Islet of Langerhans (tissue), 1 donor: Measurements from ENCODE around the gene DDX47.
"Not testable (repeated sequence)": the region's sequence is repeated elsewhere in the genome, so short reads cannot be mapped to it uniquely, and the experiment has no call there.

Experiments used
- FAIRE-seq: peaks from one replicate; lab custom pipeline; 2011; peaks lifted over from hg19 to GRCh38; lab: Jason Lieb, UNC

DDX47 gene

DNA sequence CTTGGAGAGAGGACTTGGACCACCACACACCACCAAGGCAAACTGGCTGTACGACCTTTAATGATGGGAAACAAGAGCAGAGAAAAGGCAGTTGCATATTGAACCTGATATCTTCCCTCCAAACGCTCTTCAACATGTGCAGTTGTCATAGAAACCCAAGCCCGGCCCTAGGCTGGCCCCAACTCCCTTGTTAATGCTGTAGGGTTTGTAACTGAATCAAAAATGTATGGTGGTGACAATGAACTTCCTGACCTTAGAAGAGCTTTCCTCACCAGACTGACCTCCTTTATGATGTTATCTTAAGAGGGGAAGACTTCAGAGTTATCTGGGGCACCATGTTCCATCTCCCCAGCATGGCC is 15.4 kb upstream of the DDX47 start:
- no peak for FAIRE-seq

DNA sequence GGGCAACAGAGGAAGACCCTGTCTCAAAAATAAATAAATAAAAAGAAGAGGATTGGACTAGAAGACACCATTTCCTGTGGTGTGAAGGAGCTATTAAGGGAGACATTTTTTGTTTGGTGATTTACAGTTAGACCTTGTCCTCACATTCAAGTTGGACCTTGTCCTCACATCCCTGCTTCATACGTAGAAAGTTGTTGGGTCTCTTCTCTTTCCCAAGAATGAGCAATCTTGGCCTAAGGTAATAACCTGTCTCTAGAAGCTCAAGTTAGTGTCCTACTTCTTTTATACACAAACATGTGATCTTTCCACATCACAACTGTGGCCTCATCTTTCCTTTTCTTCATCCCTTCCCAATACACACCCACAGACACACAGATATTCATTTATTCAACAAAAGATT is 14.7 kb upstream of the DDX47 start:
- no peak for FAIRE-seq

DNA sequence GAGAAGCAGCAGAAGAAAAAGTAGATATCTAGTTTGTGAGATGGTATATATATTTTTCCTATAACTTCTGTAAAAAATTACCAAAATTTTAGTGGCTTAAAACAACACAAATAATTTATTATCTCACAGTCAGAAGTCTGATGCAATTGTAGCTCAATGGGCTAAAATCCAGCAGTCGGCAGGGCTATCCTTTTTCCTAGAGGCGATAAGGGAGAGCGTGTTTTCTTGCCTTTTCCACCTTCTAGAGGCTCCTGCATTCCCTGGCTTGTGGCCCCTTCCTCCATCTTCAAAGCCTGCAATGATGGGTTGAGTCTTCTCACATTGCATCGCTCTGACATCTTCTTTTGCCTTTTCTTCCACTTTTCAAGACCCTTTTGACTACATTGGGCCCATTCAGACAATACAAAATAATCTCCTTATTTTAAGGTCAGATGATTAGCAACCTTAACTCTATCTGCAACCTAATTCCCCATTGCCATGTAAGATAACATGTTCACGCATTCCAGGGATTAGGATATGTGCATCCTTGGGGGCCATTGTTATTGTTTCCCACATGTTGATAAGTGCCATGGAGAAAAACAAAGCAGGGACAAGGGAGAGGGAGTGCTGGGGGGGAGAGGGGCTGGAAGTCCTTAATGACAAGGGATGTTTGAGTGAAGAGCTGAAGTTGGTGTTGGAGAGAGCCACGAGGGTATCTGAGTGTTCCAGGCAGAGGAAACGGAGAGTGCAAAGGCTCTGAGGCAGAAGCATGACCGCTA is 13.8 kb upstream of the DDX47 start:
- no peak for FAIRE-seq

DNA sequence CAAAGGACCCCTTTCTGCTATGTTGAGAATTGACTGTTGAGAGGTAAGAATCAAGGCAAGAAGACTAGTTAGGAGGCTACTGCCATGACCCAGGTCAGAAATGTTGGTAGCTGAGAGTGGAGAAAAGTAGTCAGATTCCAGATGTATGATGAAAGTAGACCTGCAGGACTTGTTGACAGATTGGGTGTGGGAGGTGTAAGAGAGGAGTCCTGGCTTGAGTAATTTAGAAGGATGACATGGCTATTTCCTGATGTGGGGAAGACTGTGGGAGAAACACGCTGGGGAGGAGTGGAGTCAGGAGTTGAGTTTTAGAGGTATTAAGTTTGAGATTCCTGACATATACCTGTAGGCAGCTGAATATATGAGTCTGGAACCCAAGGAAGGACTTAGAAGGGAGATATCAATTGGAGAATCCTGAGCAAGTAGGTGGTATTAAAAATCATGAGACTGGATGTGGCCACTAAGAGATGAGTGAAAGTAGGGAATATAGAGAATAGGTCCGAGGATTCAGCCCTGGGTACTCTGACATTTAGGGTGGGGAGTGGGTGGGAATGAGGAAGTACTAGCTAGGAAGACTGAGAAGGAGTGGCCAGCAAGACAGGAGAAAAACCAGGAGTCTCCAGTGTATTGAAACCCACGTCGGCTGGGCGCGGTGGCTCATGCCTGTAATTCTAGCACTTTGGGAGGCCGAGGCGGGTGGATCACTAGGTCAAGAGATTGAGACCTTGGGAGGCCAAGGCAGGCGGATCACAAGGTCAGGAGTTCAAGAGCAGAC is 12.6 kb upstream of the DDX47 start:
- no peak for FAIRE-seq

DNA sequence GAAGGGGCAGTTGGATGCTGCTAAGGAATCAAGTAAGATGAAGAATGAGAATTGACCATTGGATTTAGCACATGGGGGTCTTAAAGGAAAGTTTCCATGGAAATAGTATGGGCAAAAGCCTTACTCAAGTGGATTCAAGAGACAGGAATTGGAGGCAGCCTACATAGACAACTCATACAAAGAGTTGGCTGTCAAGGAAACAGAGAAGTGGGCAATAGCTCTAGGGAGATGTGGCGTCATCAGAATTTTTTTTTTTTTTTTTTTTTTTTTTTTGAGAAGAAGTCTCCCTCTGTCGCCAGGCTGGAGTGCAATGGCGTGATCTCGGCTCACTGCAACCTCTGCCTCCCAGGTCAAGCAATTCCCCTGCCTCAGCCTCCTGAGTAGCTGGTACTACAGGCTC is 11.5 kb upstream of the DDX47 start:
- FAIRE-seq = not testable (repeated sequence)

DNA sequence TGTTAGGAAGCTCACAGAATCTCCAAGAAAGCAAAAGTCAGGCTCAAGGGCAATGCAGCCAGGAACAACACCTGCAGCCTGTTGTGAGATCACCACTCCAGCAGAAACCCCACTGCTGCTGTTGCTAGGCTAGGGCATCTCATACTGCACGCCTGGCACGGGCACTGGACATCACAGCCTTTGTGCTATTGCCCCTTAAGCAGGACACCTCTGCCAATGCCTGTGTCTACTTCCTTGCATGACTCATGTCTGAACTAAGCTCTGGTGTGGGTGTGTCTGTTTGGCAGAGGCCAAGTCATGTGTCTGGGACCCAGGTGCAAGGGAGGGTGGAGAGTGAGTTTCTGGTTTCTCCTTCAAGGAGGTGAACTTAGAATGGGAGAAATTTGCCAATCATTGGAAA is 10.0 kb upstream of the DDX47 start:
- FAIRE-seq = peak; percentile 9

DNA sequence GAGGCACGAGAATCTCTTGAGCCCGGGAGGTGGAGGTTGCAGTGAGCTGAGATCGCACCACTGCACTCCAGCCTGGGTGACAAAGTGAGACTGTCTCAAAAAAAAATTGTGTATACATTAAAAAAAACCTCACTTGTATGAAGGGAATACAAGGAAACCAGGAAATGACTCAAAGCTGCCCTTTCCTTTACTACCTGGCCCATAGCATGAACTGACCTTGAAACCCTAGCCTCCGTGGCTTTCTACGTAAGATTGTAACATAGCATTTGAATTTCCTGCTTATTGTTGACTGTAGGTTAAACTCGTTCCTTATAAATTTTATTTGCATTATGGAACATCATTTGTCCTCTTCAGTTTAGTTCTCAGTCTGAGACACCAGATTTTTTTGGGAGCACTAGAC is 9.1 kb upstream of the DDX47 start:
- no peak for FAIRE-seq

DNA sequence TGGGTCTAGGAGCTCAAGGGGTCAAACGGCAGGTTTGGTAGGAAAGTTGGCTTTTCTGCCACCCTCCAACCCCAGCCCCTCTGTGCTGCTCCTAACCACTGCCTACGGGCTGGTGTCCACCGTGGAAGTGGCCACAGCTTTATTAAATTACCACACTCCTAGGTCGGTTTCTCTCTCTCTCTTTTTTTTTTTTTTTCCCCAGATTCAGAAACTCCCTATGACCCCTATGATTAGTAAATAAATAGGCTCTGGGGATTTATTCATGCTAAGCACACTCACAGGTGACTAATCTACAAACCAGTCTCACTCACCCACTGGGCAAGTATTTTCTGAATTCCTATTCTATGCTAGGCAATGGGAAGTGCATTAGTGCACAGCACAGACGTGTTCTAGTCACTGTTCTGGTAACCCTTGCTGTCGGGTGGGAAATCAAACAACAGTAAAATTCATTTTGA is 8.7 kb upstream of the DDX47 start:
- FAIRE-seq = no peak

DNA sequence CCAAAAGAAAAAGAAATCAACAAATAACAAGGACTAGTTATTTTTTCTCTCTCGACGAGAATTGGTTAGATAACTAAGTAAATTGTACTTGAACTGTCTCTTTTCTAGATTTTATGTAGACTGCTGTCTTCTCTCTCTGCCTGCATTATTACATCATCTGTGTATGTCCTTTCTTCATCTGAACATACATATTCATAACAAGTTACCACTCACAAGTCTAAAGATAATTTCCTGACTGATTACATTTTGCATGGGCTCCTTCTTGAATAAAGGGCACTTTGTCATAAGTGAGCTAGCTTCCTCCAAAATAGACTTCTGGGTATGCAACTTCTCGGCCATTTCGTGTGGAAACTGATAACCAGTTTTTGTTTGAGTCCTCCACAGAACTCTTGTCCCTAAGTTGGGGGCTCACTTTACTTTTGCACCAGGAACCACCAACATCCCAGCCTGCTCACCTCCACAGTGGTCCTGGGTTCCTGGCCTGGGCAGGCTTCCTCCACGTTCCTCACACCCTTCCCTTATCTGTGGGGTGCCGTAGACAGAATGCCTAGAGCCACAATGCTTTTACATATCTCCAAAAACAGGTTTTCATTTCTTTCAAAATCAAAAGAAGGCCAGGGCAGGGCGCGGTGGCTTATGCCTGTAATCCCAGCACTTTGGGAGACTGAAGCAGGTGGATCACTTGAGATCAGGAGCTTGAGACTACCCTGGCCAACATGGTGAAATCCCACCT is 6.2 kb upstream of the DDX47 start:
- no peak for FAIRE-seq

DNA sequence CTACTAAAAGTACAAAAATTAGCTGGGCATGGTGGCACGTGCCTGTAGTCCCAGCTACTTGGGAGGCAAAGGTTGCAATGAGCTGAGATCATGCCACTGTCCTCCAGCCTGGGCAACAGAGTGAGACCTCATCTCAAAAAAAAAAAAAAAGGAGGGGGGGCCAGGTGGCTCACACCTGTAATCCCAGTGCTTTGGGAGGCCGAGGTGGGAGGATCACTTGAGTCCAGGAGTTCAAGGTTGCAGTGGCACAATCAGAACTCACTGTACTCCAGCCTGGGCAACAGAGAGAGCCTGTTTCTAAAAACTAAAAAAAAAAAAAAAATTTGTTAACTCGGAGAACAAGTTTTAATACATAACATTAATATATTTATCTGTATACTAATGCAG is 5.6 kb upstream of the DDX47 start:
- FAIRE-seq = not testable (repeated sequence)

DNA sequence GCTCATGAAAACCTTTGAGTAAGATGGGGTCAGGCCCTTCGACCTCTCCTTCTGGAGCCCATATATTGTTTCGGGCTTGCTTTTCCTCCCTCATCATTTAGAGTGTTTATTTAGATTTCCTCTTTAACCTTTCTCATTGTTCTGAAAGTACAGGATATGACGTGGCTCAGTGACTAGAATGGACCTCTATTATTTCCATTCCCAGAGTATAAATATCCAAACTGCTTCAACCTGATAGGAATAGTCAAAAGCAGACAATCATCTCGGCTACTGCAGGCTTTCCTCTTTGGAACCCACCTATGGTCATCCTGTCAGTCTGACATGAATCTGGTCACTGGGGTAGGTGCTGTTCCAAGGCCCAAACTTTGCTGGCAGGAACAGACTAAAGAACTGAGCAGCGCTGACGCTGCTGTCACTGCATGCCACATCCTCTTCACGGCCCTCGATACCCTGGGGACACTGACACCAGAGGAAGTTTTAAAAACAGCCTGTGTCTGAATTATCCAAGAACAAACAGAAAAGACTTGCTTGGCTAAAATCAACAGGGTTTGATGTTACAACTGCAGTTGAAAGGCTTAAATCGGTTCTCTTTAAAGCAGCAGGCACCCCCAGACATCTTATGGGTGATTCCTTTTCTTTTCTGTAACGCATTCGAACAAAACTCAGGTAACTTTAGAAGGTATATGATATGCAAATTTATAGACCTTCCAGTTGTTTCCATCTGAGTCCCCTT is 5.0 kb upstream of the DDX47 start:
- no peak for FAIRE-seq

DNA sequence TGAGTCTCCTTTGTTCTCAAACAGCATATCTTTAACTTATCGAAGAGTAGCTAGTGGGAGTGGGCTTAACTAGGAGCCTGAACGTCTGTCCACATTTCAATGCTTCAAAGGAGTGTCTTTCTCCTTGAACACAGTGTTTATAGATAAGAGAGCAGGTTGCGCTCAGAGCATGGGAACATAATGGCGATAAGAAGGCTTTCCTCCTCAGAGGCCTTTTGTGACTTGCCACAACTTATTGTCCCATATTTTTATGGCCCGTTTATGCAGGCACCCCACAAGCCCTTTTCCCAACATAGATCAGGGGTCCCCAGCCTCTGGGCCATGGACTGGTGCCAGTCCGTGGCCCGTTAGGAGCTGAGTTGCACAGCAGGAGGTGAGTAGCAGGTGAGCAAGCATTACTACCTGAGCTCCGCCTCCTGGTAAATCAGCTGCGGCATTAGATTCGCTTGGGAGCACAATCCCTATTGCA is 2.6 kb upstream of the DDX47 start:
- no peak for FAIRE-seq

DNA sequence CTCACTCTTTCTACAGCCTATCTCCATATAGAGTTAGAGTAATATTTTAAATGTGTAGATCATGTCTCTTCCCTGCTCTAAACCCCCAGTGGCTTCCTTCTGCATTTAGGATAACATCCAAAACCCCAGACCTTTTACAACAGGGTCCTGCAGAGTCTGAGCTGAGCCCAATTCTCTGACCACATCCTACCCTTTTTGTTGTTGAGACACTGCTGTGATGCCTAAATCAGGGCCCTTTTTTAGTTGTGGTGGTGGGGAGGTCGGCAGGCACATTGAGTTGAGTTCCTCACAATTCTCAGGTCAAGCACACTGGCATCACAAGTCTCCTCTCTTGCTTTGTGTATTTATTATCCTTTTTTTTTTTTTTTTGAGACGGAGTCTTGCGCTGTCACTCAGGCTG is 1.8 kb upstream of the DDX47 start:
- FAIRE-seq = no peak

DNA sequence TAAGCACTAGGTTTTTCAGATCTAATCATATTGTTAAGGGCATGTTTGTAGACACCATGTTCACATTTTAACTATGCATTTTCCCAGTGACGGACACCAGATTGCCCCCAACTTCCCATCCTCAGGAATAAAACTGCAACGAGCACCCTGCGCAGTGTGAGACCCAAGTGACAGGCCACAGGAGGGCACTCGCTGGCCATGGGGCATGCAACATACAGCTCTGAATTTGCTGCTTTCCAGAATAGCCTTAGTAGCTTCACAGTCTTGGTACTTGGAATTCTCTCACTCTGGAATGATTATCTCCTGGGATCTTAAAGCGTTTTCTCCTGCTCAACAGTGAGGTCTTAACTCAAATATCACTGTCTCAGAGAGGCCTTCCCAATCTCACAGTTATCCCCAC is 972 bp upstream of the DDX47 start:
- no peak for FAIRE-seq

DNA sequence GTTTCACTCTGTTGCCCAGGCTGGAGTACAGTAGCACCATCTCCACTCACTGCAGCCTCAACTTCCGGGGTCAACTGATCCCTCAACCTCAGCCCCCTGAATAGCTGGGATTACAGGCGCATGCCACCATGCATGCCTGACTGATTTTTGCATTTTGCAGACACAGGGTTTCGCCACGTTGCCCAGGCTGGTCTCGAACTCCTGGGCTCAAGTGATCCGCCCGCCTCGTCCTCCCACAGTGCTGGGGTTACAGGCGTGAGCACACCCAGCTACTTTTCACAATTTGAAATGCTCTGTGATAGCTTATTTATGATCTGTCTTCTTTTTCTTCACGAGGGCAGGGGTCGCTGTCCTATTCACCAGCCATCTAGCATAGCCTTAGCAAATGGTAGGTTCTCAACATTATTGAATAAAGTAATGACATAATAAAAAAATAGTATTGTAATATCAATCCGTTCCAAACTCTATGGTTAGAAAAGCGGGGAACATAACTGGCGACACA is 477 bp upstream of the DDX47 start:
- FAIRE-seq = peak; percentile 17

DNA sequence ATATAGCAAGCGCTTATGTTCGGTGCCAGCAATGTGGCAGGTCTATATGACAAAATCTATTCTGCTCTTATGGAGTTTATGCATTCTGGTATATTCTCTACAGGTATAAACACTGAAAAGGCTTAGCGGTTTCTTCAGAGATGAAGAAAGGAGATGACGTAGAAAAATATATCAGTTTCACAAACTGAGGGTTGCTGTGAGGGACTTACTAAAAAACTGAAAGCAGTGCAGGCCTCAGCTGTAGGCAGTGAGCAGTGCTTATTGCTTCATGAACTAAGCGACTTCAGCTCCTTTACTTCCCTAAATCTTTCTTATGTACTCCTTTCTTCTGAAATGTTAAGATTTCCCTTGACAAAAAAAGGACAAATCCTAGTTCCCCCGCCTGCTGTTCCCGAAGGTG is 4.5 kb downstream of the DDX47 start:
- FAIRE-seq = no peak

DNA sequence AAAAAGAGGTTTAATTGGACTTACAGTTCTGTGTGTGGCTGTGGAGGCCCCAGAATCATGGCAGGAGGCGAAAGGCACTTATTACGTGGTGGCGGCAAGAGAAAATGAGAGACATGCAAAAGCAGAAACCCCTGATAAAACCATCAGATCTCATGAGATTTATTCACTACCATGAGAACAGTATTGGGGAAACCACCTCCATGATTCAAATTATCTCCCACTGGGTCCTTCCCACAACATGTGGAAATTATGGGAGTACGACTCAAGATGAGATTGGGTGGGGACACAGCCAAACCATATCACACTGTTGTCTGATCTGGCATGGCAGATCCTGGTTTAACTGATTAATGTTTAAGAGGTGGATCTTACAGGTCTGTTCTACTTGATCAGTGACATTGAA is 5.6 kb downstream of the DDX47 start:
- no peak for FAIRE-seq

DNA sequence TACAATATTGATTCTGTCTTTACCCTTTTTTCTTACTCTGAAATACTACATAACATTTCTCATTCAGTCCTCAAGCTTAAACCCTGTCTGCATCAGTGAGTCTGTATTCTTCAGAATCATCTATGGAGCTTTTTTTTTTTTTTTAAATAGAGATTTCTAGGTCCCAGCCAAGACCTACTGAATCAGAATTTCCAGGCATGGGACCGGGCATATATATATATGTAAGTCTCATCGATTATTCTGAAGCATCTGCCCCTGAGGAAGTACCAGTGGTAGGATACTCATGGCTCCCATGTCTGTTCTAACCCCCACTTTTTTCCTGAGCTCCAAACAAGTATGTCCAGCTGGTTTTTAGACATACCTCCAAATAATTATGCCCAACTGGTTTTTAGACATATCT is 6.1 kb downstream of the DDX47 start:
- FAIRE-seq = no peak

DNA sequence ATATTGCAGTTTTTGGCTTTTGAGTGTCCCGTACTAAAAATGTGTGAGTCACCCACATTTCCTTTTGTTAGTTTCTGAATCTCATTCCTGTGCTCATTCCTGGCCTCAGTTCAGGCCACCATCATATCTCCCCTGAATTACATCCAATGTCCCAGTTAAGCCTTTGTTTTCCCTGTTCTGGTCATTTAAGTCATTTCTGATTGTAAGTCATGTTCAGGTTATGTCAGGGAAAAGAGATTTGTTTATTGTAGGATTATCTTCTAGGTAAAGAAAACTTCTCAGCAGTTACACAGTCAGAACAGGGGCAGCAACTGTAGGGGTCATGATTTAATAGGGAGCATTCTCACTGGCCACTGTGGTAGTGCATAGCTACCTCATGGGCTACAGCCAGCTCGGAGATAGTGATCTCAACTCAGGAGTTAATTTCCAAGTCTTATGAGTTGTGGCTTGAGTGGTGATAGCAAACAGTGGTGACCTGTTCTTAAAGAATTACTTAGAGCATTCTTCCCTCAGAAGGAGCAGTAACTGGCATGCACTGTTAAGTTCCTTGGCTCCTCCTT is 6.7 kb downstream of the DDX47 start:
- FAIRE-seq = no peak

DNA sequence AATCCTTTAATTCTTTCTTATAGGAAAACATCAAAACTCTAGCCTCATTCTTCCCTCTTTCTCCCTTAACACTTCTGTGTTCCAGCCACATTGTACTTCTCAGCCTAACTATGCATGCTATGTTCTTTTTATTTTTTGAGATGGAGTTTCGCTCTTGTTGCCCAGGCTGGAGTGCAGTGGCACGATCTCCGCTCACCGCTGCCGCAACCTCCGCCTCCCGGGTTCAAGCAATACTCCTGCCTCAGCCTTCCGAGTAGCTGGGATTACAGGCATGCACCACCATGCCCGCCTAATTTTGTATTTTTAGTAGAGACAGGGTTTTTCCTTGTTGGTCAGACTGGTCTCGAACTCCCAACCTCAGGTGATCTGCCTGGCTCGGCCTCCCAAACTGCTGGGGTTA is 7.2 kb downstream of the DDX47 start:
- not testable (repeated sequence) for FAIRE-seq

DNA sequence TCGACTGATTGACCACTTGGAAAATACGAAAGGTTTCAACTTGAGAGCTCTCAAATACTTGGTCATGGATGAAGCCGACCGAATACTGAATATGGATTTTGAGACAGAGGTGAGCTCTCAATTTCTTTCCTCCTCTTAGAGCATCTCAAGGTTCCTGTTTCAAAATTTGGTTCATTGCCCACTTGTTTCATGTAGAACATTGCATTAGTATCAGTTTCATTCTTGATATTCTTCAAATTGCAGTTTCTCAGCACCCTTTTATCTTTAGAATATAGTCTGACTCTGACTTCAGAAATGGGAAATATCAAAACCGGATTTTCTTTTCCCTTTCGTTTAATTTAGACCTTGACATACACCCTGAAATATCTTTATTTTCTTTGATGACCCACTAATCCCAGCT is 8.8 kb downstream of the DDX47 start:
- FAIRE-seq = no peak

DNA sequence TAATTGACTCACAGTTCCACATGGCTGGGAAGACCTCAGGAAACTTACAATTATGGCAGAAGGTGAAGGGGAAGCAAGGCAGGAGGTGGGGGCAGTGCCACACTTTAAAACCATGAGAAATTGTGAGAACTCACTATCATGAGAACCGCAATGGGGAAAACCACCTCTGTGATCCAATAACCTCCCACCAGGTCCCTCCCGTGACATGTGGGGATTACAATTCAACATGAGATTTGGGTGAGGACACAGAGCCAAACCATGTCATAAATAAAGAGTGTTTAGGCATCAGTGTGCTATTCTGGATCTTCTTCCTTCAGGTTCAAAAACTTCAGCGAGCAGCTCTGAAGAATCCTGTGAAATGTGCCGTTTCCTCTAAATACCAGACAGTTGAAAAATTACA is 9.7 kb downstream of the DDX47 start:
- FAIRE-seq = no peak
